Right lobe of liver (tissue), 4 donors: ENCODE results near the gene FAM204A.

ENCODE experiments used
- POLR2A ChIP-seq: fragments of 450-650 bp; IDR thresholded peaks from one replicate; pipeline ENCODE4 v1.6.1; 2017; ENCODE audit warnings: antibody characterized with exemption, mild to moderate bottlenecking
- TF ChIP-seq, protein P1 (sequence below), 4 donors: fragments of 200-600 bp in 3 of 4; fragments of 450-650 bp in 1 of 4; IDR thresholded peaks; one replicate each; pipeline versions ENCODE4 v1.5.1 to v1.8.0; 2016 to 2022; ENCODE audit warnings: antibody characterized with exemption in 4 of 4, mild to moderate bottlenecking in 2 of 4
- donor health status: DM: no; HTN: no; CAD: no.
- donor health status: DM: no; HTN: no; CAD: no.
- donor health status: DM: no; HTN: yes; CAD: no.

DNA sequence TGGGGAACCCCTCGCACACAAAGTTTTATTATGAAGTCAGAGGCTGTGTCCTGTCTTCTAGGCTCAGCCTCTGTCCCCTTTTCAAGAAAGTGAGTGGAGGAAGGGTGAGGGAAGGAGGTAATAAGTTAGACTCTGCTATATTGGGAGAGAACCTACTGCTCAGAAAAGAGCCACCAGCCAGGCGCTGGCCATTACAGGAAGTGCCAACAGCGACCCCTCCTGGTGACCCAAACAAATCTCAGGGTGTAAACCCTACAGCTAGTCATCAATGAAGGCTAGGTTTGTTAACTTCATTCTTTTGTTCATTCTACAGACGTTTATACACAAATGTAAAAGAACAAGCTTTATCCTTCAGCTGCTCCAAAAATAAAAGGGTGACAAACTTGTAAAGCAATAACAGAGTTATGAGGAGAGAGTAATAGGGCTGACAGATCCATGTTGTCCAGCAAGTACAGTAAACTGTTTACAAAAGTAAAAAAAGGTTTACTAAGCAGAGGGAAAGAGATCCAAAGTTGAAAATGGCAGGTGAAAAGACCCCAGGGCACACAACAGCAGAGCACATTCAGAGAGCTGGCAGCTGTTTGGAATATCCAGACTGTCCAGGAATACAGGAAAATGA, 82.7 kb downstream of the FAM204A start:
- no peak for TF ChIP-seq POLR2A
- TF ChIP-seq, protein P1, sequence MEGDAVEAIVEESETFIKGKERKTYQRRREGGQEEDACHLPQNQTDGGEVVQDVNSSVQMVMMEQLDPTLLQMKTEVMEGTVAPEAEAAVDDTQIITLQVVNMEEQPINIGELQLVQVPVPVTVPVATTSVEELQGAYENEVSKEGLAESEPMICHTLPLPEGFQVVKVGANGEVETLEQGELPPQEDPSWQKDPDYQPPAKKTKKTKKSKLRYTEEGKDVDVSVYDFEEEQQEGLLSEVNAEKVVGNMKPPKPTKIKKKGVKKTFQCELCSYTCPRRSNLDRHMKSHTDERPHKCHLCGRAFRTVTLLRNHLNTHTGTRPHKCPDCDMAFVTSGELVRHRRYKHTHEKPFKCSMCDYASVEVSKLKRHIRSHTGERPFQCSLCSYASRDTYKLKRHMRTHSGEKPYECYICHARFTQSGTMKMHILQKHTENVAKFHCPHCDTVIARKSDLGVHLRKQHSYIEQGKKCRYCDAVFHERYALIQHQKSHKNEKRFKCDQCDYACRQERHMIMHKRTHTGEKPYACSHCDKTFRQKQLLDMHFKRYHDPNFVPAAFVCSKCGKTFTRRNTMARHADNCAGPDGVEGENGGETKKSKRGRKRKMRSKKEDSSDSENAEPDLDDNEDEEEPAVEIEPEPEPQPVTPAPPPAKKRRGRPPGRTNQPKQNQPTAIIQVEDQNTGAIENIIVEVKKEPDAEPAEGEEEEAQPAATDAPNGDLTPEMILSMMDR (IDR thresholded peaks at IDR 0.05), result peak; percentile 21 to 57 (median 40)
